NT2/D1 (cell line): ENCODE data around the gene BCAP29.
A peak's percentile ranks its signal among the peaks of the same experiment; 100 is the strongest.

Experiments
- DNase-seq: peaks from one replicate; pipeline ENCODE4 v3.0.0-alpha.2; 2011; ENCODE audit warnings: low read depth, low spot score
- H3K27me3 ChIP-seq: 2 replicates; pipeline ENCODE4 v1.6.0; 2011; ENCODE audit warnings: mild to moderate bottlenecking; ENCODE audit not compliant: insufficient read length, insufficient read depth
- H3K36me3 ChIP-seq: 2 replicates; pipeline ENCODE4 v1.6.1; 2011; ENCODE audit warnings: mild to moderate bottlenecking, low read length, mixed read lengths; ENCODE audit not compliant: insufficient read depth, insufficient read length
- H3K4me1 ChIP-seq: 2 replicates; pipeline ENCODE4 v1.5.1; 2011; ENCODE audit not compliant: insufficient read depth, insufficient read length
- H3K4me3 ChIP-seq: 2 replicates; pipeline ENCODE4 v1.5.1; 2011; ENCODE audit warnings: low read depth; ENCODE audit not compliant: insufficient read length
- H3K9ac ChIP-seq: 2 replicates; pipeline ENCODE4 v1.6.0; 2011; ENCODE audit warnings: low read depth; ENCODE audit not compliant: insufficient read length
- H3K9me3 ChIP-seq: 2 replicates; pipeline ENCODE4 v1.5.1; 2011; ENCODE audit warnings: mild to moderate bottlenecking, low read length; ENCODE audit not compliant: insufficient read depth
- SUZ12 ChIP-seq: IDR thresholded peaks from 2 replicates; pipeline ENCODE4 v1.6.1; 2011; ENCODE audit not compliant: insufficient read length, insufficient read depth; ENCODE audit errors: extremely low read depth
- YY1 ChIP-seq: IDR thresholded peaks from 2 replicates; pipeline ENCODE4 v1.6.1; 2011; ENCODE audit not compliant: insufficient read length, insufficient read depth
- ZNF274 ChIP-seq: IDR thresholded peaks from 2 replicates; pipeline ENCODE4 v1.6.1; 2011; ENCODE audit warnings: mild to moderate bottlenecking, low read depth, low read length

BCAP29 gene

DNA sequence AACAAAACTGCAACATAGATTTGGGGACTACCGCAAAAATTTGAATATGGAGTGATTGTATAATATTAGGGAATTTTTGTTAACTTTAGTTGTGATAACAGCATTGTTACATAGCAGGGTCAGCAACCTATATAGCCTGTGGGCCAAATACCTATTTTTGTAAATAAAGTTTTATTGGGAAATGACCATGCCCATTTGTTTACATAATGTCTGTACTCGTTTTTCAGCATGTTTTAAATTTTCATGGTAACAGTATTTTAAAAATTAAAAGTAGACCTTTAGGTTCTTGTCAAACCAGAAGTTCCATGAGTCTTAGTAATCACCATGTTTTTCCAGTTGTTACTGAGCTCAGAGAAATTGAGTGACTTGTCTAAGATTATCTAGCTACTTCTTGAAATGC, 4.7 kb downstream of the BCAP29 start:
- TF ChIP-seq SUZ12 (no peak), YY1 (no peak), ZNF274 (no peak)
- peaks cover 27% of the 10 kb centered on the region for H3K36me3 ChIP-seq

DNA sequence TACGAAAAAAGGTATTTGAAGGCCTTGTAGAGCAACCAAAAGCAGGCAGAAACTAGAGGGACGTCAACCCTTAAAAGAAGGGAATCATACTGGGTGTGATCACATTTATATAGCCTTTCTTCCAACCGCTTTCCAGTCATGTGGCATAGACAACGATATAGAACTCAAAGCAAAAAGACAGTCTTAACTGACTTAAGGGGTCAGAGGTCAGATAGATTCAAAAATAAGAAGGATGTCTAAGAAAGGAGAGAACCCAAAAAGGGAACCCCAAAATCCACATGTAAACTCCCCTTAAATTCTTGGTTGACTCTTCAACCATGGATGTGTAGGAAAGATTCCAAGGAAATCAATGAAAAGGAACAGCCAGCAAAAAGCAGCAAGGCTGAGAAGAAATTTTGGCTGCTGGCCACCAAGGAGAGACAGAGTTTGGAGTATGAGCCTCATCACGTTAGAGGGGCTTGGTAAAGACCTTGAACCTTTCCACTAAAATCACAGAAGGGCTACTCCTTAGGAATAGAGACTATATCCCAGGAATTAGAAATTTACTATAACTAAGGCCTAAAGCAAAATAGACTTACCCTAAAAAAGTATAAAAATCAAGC, 8.6 kb downstream of the BCAP29 start:
- DNase-seq: no peak
- TF ChIP-seq ZNF274 (no peak), SUZ12 (no peak), YY1 (no peak)
- Histone ChIP-seq H3K36me3 (peaks cover 24% of the 10 kb centered on the region), H3K27me3 (no peaks in the 10 kb centered on the region), H3K4me3 (no peak overlapping the region), H3K4me1 (no peaks in the 10 kb centered on the region), H3K9me3 (no peaks in the 10 kb centered on the region), H3K9ac (no peak overlapping the region)

More for the DNA sequence above, 4.7 kb downstream of the BCAP29 start:
- Histone ChIP-seq H3K27me3 (no peaks in the 10 kb centered on the region), H3K4me3 (no peak overlapping the region), H3K4me1 (no peaks in the 10 kb centered on the region), H3K9ac (no peak overlapping the region), H3K9me3 (no peaks in the 10 kb centered on the region)
- DNase-seq: no peak

DNA sequence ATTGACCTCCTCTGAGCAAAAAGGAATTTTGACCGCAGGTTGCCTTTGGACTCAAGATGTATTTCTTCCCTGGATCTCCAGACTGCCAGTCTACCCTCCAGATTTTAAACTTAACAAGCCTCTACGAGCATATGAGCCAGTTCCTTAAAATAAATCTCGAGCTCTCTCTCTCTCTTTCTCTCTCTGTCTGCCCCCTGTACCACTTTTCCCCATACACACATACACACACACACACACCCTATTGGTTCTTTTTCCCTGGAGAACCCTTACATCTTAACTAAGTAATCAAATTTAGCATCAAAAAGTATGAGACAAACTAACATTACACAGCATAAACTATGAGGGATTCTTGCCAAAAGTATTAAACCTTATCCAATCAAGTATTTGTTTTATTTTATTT, 11.4 kb downstream of the BCAP29 start:
- TF ChIP-seq SUZ12 (no peak), YY1 (no peak), ZNF274 (no peak)

DNA sequence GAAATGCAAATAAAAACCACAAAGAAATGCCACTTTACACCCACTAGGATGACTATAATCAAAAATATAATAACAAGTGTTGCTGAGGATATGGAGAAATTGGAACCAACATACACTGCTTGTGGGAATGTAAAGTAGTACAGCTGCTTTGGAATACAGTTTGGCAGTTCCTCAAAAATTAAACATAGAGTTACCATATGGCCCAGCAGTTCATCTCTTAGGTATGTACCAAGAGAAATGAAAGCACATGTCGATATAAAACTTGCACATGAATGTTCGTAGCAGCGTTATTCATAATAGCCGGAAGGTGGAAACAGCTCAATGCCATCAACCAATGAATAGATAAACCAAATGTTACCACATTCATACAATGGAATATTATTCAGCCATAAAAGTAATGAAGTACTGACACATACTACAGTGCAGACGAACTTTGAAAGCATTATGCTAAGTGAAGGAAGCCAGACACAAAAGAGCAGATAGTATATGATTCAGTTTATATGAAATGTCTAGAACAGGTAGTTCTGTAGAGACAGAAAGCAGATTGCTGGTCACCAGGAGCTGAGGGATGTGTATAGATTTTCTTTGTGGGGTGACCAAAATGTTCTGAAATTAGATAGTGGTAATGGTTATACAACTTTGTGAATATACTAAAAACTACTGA, 12.4 kb downstream of the BCAP29 start:
- Histone ChIP-seq H3K9ac (no peak overlapping the region), H3K27me3 (no peaks in the 10 kb centered on the region), H3K4me1 (no peaks in the 10 kb centered on the region), H3K4me3 (no peak overlapping the region), H3K9me3 (no peaks in the 10 kb centered on the region), H3K36me3 (peaks cover 9% of the 10 kb centered on the region)
- no peak for DNase-seq
- no peak for TF ChIP-seq ZNF274

More for the DNA sequence above, 11.4 kb downstream of the BCAP29 start:
- Histone ChIP-seq H3K4me1 (no peaks in the 10 kb centered on the region), H3K27me3 (no peaks in the 10 kb centered on the region), H3K36me3 (peaks cover 10% of the 10 kb centered on the region), H3K9me3 (no peaks in the 10 kb centered on the region), H3K4me3 (no peak overlapping the region), H3K9ac (no peak overlapping the region)
- DNase-seq: no peak

DNA sequence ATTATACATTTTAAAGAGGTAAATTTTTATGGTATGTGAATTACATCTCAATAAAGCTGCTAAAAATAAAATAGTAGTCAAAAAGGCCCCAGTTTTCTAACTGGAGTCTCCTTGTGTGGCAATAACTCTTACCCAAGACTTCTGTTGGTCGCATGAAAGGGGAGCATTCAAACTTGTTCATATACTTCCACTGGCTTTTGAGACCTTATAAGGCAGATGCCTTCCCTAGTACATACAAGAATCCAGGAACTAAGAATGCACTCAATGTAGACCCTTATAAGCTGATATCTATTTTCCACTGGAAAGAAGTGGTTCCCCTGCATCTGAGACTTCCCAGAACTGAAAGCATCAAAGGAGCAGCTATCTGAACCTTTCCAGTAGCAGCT, 13.0 kb downstream of the BCAP29 start:
- H3K4me3 ChIP-seq: no peak overlapping the region
- no peak for DNase-seq
- peaks cover 9% of the 10 kb centered on the region for H3K36me3 ChIP-seq
- no peak overlapping the region for H3K9ac ChIP-seq
- H3K9me3 ChIP-seq: no peaks in the 10 kb centered on the region
- no peaks in the 10 kb centered on the region for H3K4me1 ChIP-seq
- no peaks in the 10 kb centered on the region for H3K27me3 ChIP-seq
- TF ChIP-seq YY1: no peak
- no peak for TF ChIP-seq ZNF274
- TF ChIP-seq SUZ12: no peak

DNA sequence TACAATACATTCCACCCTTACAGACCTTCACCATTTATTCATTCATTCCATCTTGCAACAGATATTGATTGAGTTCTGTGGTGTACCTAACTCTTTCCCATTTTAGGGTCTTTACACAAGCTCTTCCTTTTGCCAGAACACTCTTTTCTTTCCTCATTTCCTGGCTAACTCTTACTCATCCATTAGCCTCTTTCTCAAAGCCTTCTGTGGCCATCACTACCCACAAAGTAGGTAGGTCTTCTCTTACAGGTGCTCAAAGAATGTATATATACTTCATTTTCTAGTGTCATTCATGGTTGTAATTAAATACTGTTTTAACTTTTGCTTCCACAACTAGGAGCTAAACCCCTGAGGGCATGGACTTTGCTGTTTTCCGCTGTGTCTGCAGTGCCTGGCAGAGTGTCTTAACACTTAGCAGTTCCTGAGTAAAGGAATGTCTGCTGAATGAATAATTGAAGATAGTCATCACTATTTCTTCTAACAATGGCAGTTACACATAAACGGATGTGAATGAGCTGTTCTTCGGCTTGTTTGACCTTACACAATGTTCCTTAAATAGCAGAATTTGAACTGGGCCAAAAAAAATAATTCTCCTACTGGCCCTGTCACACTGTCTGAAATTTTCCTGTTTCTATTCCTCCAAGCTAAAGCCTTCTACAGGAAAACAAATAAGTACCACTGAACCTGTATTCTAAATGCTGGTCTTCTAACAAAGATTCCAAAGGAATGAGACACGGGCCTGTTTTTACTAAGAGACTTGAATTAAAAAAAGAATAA, 15.1 kb downstream of the BCAP29 start:
- peak; percentile 13 for DNase-seq
- Histone ChIP-seq H3K27me3 (no peaks in the 10 kb centered on the region), H3K36me3 (peaks cover 11% of the 10 kb centered on the region), H3K9me3 (no peaks in the 10 kb centered on the region), H3K9ac (no peak overlapping the region), H3K4me3 (no peak overlapping the region), H3K4me1 (no peaks in the 10 kb centered on the region)
- TF ChIP-seq SUZ12: no peak

DNA sequence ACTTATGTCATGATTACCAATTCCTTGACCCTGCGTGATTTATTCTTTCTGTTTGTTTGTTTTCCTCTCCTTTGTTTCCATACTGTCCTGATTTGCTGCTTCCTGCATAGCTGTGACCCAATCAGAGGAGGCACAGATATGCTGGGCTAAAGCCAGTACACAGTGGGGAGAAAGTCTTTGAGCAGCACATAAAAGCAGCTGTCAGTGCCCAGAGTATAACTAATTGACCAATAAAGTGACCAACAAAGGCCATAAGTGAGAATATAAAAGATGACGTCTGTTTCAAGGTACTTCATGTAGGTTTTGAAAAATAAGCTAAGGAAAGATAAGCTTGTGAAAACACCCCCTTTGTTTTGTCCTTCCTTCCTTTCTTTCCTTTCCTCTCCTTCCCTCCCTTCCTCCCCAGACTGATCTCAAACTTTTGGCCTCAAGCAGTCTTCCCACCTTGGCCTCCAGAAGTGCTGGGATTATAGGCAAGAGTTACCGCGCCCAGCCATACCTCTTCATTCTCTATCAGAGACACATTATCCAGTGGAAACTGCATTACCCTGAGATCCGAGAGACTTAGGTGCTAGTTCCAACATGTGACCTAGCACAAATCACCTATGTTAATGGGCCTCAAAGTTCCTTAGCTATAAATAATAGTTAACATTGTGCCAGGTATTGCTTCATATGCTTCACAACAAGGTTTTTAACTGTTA, 17.0 kb downstream of the BCAP29 start:
- DNase-seq: no peak
- H3K9ac ChIP-seq: no peak overlapping the region
- peaks cover 19% of the 10 kb centered on the region for H3K36me3 ChIP-seq
- TF ChIP-seq YY1: no peak
- TF ChIP-seq SUZ12: no peak
- TF ChIP-seq ZNF274: no peak
- no peaks in the 10 kb centered on the region for H3K9me3 ChIP-seq
- H3K4me1 ChIP-seq: no peaks in the 10 kb centered on the region
- H3K4me3 ChIP-seq: no peak overlapping the region
- no peaks in the 10 kb centered on the region for H3K27me3 ChIP-seq
